Mesothelial cell of epicardium (in vitro differentiated cells): ENCODE measurements around the gene PPP1R37. TPM values are rescaled to one million over a fixed set of nuclear protein-coding genes. Genes with fewer than 3 reads are reported as not detected.
"Not testable (repeated sequence)": the region's sequence is repeated elsewhere in the genome, so short reads cannot be mapped to it uniquely, and the experiment has no call there.

Experiments
- DNase-seq, 2 experiments: peaks; one replicate each; pipeline ENCODE4 v3.0.0; 2021; ENCODE audit warnings: low spot score in 2 of 2; ENCODE audit not compliant: unreplicated experiment in 2 of 2
- H3K27ac Mint-ChIP-seq: 2 replicates; pipeline ENCODE4 v1.8.0; 2021; ENCODE audit warnings: mixed read lengths
- H3K27me3 Mint-ChIP-seq: 2 replicates; pipeline ENCODE4 v1.8.0; 2021; ENCODE audit warnings: low read depth, mixed read lengths
- H3K36me3 Mint-ChIP-seq: 2 replicates; pipeline ENCODE4 v1.8.0; 2021; ENCODE audit warnings: mixed read lengths
- H3K4me1 Mint-ChIP-seq: 2 replicates; pipeline ENCODE4 v1.8.0; 2021; ENCODE audit warnings: mixed read lengths
- H3K4me3 Mint-ChIP-seq: 2 replicates; pipeline ENCODE4 v1.8.0; 2021; ENCODE audit warnings: mild to moderate bottlenecking, moderate library complexity, mixed read lengths
- H3K9me3 Mint-ChIP-seq: 2 replicates; pipeline ENCODE4 v1.8.0; 2021; ENCODE audit warnings: mixed read lengths
- CTCF ChIP-seq: fragments of 200-600 bp; sonication (generic); IDR thresholded peaks from one replicate; pipeline ENCODE4 v1.5.0; 2021; ENCODE audit warnings: antibody characterized with exemption; ENCODE audit not compliant: unreplicated experiment
- total RNA-seq: library from RNA; stranded (reverse); gene quantifications from 3 replicates; pipeline ENCODE4 v1.2.1, GENCODE V29; 2021

The PPP1R37 gene
- total RNA-seq, 1 donor from 2014 or later, result 40.7 TPM

- no peaks in the 10 kb centered on the region for H3K36me3 Mint-ChIP-seq
- H3K27me3 Mint-ChIP-seq, result no peaks in the 10 kb centered on the region
- no peak for DNase-seq
- no peak overlapping the region for H3K4me3 Mint-ChIP-seq
- no peaks in the 10 kb centered on the region for H3K9me3 Mint-ChIP-seq
- no peak for TF ChIP-seq CTCF
- peaks cover 36% of the 10 kb centered on the region for H3K4me1 Mint-ChIP-seq
- no peak overlapping the region for H3K27ac Mint-ChIP-seq
Observed at GRCh38 chr19:45115809-45116615, 23.0 kb downstream of the PPP1R37 start.

- Mint-ChIP-seq H3K4me3 (no peak overlapping the region), H3K9me3 (no peaks in the 10 kb centered on the region), H3K4me1 (peaks cover 42% of the 10 kb centered on the region), H3K36me3 (no peaks in the 10 kb centered on the region), H3K27me3 (no peaks in the 10 kb centered on the region), H3K27ac (peak overlapping the region; percentile 56)
- DNase-seq, result peak in 1 of 2 experiments; percentile 49
- TF ChIP-seq CTCF, result no peak
Observed at GRCh38 chr19:45117167-45117594, 24.2 kb downstream of the PPP1R37 start.

GRCh38 chr19:45117671-45118070 lies 24.7 kb downstream of the PPP1R37 start:
- no peak for DNase-seq
- no peak overlapping the region for H3K4me3 Mint-ChIP-seq
- H3K36me3 Mint-ChIP-seq, result no peaks in the 10 kb centered on the region
- no peaks in the 10 kb centered on the region for H3K27me3 Mint-ChIP-seq
- H3K4me1 Mint-ChIP-seq, result peaks cover 47% of the 10 kb centered on the region
- no peak overlapping the region for H3K27ac Mint-ChIP-seq
- TF ChIP-seq CTCF, result no peak
- no peaks in the 10 kb centered on the region for H3K9me3 Mint-ChIP-seq

GRCh38 chr19:45118106-45118505 lies 25.1 kb downstream of the PPP1R37 start:
- DNase-seq, result no peak
- Mint-ChIP-seq H3K27ac (no peak overlapping the region), H3K9me3 (no peaks in the 10 kb centered on the region), H3K4me1 (peaks cover 47% of the 10 kb centered on the region), H3K27me3 (no peaks in the 10 kb centered on the region), H3K4me3 (no peak overlapping the region), H3K36me3 (no peaks in the 10 kb centered on the region)
- no peak for TF ChIP-seq CTCF

GRCh38 chr19:45118591-45119355 lies 25.8 kb downstream of the PPP1R37 start:
- not testable (repeated sequence) for H3K9me3 Mint-ChIP-seq, H3K4me3 Mint-ChIP-seq, H3K27me3 Mint-ChIP-seq, DNase-seq, H3K36me3 Mint-ChIP-seq
- Mint-ChIP-seq H3K4me1 (peaks cover 47% of the 10 kb centered on the region), H3K27ac (peak overlapping the region; percentile 43)

GRCh38 chr19:45119582-45119981 lies 26.6 kb downstream of the PPP1R37 start:
- DNase-seq, result no peak
- Mint-ChIP-seq H3K4me3 (no peak overlapping the region), H3K36me3 (no peaks in the 10 kb centered on the region), H3K27ac (no peak overlapping the region), H3K27me3 (no peaks in the 10 kb centered on the region), H3K4me1 (peaks cover 50% of the 10 kb centered on the region), H3K9me3 (no peaks in the 10 kb centered on the region)
- TF ChIP-seq CTCF, result no peak
